RPMI8226 (cell line): ENCODE measurements around the gene ATM.
A peak's percentile ranks its signal among the peaks of the same experiment; 100 is the strongest.
"Not testable (repeated sequence)": the region's sequence is repeated elsewhere in the genome, so short reads cannot be mapped to it uniquely, and the experiment has no call there.

Experiments used
- DNase-seq: peaks from one replicate; pipeline ENCODE4 v3.0.0-alpha.2; 2015

Gene ATM

DNA sequence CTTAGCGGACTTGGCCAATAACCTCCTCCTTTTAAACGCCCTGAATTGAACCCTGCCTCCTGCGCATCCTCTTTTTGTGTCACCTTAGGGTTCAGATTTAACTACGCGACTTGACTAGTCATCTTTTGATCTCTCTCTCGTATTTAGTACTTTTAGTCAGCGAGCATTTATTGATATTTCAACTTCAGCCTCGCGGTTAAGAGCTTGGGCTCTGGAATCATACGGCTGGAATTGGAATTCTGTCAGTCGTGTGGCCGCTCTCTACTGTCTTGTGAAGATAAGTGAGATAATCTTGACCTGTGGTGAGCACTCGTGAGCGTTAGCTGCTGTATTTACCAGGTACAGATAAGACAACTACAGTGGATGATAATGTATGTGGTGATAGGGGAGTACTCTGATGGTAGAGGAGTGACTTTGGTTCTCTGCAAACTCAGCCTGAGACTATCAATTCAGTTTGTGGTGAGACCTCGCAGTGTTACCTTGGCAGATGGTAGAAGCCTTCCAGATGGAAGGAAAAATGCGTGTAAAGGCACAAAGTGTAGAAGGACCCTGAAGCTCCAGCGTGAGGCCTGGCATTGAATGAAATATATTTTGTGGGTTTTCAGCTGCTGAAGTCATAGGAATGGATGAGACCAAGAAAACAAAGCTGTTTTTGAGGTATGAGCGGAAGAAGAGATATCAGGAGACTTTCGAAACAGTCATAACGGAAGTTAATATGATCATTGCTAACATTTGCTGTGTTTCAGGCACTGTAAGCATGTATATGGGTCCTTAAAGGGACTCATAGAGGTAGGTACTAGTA, 682 bp downstream of the ATM start:
- DNase-seq: peak; percentile 29

DNA sequence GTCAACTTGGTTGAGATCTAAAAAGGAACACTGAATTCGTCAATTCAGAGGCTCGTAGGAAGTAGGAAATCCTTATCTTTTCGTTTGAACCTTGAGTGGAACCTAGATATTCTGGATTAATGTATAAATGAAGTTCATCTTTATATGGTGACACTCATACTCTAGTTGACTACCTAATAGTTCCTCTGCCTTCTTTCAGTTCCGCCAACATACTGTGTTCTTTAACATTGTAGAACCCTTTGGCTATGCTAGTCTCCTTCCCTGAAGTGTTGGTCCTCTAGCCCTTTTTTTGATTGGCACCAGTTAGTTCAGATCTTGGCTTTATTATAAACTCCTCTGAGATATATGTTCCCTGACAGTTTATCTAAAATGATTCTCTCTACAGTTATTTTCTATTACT, 1.5 kb downstream of the ATM start:
- DNase-seq: no peak

DNA sequence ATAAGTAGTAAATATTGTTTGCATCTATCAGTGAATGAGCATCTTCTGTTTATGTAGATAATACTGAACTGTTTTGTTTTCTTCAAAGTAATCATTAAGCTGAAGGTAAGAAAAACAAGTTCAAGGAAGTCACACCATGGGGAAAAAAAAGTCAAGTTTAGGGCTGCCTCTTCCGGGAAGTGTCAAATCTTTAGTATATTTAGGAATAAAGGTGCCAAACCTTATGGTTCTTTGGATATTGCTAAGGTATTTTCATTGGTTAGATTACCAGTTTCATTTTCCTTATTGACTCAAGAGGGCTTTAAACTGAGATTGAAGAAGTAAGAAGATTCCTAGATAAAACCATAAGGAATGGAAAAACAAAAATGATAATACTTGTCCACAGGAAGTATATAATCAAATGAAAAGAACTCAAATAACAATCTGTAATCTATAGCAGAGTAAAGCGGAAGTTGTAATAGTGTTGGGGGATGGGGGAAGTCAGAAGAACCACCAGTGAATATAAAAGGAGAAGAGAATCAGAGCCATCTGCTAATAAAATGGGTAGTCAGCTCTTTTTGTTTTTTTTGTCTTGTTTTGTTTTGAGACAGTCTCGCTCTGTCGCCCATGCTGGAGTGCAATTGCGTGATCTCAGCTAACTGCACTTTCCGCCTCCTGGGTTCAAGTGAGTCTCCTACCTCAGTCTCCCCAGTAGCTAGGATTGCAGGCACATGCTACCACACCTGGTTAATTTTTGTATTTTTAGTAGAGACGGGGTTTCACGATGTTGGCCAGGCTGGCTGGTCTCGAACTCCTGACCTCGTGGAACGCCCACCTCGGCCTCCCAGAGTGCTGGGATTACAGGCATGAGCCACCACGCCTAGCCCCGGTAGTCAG, 2.3 kb downstream of the ATM start:
- peak; percentile 73 for DNase-seq

DNA sequence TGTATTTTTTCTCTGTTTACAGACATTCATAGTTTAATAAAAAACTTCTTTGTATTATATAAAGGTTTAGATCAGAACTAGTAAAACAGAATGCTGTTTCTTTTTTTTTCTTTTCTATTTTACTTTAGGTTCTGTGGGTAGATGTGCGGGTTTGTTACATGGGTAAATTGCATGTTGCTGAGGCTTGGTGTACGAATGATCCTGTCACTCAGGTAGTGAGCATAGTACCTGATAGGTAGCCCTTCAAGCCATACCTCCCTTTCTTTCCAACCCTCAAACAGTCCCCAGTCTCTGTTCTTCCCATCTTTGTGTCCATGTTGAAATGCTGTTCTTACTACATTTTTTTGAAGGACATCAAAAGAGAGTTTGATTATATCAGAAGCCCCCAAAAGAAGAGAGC, 3.2 kb downstream of the ATM start:
- DNase-seq: no peak

DNA sequence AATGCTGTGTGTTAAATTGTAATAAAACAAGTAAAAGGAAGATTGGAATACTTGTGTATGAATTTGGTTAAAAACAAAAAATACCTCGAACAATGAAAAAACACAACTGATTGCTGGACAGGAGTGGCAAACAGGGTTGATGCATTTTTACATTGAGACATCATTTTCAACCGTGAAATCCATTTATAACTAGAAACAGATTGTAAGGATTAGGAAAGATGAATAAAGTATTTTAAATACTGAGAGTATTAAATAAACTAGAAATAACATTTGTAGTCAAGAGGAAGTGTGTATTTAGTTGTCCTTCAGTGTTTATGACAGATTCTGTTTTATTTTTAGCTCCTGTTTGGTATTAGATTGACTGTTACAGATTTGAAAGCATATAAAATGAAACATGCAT, 5.4 kb downstream of the ATM start:
- no peak for DNase-seq

DNA sequence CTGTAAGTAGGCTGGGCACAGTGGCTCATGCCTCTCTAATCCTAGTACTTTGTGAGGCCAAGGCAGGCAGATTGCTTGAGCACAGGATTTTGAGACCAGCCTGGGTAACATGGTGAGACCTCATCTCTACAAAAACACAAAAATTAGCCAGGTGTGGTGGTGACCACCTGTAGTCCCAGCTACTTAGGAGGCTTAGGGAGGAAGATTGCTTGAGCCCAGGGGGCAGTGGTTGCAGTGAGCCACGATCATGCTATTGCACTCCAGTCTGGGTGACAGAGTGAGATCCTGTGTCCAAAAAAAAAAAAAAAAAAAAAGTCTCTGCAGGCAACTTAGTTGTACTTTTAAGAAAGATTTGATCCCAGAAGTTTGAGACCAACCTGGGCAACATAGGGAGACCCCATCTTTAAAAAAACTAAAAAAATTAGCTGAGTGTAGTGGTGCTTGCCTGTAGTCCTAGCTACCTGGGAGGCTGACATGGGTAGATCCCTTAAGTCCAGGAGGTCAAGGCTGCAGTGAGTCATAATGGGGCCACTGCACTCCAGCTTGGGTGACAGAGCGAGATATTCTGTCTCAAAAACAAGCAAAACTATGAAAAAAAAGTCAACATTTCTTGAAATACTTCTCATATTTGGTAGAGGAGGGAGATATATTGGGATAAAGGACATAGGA, 10.5 kb downstream of the ATM start:
- no peak for DNase-seq

DNA sequence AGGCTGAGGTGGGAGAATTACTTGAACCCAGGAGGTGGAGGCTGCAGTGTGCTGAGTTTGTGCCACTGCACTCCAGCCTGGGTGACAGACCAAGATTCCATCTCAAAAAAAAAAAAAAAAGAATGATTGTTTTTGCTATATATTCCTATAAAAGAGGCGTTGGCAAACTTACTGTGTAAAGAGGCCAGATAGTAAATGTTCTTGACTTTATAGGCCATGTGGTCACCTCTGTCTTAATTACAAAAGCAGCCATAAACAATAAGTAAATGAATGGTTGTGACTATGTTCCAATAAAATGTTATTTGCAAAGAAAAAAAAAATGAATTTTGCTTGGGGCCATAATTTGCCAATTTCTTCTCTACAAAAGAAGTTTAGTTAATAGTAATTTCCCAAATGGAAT, 12.3 kb downstream of the ATM start:
- DNase-seq: no peak

DNA sequence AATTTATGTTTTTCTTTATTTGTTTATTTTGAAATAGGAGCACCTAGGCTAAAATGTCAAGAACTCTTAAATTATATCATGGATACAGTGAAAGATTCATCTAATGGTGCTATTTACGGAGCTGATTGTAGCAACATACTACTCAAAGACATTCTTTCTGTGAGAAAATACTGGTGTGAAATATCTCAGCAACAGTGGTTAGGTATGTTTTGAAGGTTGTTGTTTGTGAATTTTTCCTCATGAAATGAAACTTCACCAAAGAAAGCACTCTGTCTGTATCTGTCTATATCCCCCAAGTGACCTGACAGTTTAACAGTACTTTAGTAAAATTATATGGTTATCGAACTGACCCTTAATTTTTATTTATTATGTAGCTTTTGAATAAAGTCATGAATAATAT, 12.8 kb downstream of the ATM start:
- no peak for DNase-seq

DNA sequence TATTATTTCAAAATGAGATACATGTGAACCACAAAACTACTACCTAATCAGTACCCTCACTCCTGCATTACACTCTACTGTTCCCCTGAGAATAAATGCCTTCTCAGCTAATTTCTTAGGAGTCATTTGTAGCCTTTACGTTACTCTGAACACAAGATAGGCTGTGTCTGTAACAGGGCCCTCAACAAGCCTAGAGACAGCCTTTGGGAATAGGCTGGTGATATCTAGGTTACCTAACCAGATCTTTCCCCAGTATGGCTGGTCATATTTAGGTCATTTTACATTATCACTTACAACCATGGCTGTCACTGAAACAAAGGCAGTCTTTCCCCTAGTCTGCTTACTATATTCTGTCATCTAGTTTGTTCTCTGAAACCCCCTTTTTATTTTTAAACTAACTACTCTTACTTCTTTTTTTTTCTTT, 14.2 kb downstream of the ATM start:
- DNase-seq: no peak

DNA sequence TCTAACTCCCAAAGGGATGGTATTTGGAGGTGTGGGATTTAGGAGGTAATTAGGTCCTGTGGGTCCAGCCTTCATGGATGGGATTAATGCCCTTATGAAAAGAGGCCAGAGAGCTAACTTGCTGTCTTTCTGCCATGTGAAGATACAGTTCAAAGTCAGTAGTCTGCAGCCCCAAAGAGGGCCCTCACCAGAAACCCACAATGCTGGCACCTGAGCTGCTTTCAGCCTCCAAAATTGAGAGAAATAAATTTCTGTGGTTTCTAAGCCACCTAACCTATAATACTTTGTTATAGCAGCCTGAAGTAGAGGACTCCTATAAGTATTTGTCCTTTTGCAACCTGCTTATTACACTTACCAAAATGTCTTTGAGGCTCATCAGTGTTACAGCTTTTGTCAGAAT, 16.2 kb downstream of the ATM start:
- no peak for DNase-seq

DNA sequence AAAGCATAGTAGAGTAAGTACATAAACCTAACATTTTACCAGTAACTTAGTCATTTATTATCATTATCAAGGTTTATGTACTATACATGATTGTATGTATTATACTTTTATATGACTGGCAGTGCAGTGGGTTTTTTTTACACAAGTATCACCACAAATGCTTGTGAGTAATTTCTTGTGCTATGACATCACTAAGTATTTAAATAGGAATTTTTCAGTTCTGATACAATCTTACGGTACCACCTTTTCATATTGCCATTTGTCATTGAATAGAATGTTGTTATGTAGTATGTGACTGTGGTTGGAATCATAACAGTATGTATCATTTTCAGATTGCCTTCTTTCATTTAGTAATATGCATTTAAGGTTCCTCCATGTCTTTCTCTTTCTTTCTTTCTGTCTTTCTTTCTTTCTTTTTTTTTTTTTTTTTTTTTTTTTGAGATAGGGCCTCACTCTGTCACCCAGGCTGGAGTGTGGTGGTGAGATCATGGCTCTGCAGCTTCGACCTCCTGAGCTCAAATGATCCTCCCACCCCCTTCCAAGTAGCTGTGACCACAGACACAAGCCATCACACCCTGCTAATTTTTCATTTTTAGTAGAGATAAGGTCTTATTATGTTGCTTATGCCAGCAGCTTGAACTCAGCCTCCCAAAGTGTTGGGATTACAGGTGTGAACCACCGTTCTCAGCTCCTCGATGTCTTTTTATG, 18.6 kb downstream of the ATM start:
- no peak for DNase-seq

DNA sequence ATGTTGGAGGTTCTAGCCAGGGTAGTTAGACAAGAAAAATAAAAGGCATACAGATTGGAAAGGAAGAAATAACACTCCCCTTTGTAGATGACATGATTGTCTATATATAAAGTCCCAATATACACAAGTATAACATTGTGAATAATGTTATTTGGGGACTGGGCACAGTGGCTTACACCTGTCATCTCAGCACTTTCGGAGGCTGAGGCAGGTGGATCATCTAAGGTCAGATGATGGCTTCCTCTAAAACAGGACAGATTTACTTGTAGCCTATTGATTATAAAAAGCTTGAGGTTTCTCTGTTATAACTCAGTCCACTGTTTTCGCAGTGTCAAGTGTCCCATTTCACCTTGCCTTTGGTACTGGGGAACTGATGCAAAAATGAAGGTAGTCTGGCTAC, 19.6 kb downstream of the ATM start:
- DNase-seq: no peak

DNA sequence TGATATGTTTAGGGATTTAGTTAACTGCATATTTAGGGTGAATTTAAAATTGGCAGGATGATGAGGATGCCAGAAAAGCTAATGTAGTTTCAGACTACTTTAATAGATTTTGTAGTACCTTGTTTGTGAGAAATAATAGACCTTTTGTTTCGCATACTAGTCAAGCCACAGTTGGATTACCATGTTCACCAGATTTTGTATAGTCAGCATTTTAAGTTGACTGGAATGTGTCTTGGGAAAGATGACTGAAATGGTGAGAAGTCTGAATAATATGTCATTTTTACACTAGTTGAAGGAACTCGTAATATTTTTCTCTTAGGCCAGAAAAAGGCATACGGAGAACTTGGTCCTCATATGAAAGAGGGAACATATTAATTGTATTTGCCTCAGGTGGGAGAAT, 23.4 kb downstream of the ATM start:
- DNase-seq: no peak

DNA sequence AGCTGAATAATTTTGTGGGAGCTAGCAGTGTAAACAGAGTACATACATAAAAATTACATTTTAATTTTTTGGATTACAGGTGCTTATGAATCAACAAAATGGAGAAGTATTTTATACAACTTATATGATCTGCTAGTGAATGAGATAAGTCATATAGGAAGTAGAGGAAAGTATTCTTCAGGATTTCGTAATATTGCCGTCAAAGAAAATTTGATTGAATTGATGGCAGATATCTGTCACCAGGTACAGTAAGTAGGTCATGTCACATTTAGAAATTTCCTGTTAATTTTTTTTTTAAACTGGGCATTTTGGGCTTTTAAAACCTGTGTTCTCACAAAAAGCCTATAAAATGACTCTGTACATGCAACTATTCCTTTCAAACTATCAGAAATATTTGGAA, 24.0 kb downstream of the ATM start:
- DNase-seq: no peak

DNA sequence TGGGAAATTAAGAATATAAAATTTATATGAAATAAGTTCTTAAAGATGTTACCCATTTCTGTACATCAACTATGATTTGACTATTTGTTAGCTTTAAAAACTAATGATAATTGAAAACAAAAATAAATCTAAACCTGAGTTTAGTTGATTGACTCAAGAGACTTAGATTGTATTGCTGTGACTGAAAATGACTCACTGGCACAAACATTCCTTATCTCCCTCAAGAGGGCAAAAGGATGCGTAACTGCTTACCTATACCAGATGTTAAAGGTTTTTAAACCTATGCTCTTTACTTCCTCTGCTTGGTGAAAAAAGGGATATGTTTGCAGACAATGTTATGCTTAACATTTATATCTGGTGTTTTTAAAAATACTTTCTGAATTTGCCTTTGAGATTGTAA, 30.3 kb downstream of the ATM start:
- DNase-seq: no peak

DNA sequence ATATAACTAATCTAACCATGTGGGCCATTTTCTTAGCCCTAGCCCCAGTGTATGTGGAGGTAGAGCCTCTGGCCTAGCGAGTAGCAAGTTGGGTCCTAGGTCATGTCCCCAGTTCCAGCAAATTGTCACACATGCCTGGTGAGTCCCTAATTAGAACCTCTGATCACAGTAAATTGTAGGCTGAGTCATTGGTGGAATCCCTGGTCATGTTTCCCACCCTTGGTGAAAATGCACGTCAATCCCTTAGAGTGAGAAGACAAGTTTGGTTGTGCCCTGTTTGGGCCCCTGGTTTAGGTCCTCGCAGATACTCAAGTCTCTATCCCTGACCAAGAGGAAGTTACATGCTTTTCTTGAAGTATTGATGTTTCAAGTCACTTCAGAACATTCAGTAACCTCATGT, 46.7 kb downstream of the ATM start:
- DNase-seq: no peak

DNA sequence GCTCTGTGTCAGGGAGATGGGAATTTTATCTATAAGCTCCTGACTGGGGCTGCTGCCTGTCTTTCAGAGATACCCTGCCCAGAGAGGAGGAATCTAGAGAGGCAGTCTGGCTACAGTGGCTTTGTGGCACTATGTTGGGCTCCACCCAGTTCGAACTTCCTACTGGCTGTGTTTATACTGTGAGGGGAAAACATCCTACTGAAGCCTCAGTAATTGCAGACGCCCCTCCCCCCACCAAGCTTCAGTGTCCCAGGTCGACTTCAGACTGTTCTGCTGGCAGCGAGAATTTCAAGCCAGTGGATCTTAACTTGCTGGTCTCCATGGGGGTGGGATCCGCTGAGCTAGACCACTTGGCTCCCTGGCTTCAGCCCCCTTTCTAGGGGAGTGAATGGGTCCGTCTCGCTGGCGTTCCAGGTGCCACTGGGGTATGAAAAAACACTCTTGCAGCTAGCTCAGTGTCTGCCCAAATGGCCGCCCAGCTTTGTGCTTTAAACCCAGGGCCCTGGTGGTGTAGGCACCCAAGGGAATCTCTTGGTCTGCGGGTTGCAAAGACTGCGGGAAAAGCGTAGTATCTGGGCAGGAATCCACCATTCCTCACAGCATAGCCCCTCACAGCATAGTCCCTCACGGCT, 54.2 kb downstream of the ATM start:
- not testable (repeated sequence) for DNase-seq

DNA sequence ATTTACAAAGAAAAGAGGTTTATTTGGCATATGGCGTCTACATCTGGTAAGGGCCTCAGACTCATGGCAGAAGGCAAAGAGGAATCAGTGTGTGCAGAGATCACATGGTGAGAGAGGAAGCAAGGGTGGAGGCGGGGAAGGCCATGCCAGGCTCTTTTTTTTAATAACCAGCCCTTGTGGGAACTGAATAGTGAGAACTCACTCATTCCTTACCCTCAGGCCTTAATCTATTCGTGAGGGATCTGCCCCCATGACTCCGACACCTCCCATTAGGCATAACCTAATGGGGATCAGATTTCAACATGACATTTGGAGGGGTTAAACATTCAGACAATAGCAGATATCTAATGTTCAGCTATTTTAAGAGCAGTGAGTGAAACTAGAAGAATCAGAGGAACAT, 55.7 kb downstream of the ATM start:
- DNase-seq: no peak

DNA sequence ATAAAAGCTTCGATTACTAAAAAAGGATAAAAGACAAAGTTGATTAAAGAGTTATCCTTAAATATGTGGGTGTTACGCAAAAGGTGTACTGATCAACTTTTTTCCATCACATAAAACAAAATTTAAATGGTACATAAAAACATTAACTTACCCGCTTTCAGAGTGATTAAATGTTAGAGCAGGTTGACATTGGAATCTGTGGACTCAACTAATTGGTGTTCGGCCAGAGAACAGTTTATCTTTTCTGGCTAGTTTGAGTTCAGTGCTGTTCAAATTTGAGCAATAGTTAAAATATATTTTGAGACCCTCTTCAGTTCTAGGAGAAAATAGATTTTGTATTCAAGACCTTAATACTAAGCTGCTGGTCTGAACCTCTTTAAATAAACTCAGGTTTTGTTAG, 56.1 kb downstream of the ATM start:
- DNase-seq: no peak

DNA sequence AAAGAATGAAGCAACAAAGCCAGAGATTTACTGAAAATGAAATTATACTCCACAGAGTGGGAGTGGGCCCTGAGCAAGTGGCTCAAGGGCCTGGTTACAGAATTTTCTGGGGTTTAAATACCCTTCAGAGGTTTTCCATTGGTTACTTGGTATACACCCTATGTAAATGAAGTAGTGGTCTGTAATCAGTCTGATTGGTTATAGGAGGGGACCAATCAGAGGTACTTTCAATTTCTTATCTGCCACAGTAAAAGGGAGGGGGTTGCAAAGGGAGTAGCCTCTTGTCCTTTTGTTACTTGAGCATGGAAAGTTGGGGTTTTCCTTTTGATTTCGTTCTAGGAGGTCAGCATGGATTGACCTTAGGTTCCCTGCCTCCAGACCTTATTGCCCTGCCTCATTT, 63.5 kb downstream of the ATM start:
- DNase-seq: no peak

DNA sequence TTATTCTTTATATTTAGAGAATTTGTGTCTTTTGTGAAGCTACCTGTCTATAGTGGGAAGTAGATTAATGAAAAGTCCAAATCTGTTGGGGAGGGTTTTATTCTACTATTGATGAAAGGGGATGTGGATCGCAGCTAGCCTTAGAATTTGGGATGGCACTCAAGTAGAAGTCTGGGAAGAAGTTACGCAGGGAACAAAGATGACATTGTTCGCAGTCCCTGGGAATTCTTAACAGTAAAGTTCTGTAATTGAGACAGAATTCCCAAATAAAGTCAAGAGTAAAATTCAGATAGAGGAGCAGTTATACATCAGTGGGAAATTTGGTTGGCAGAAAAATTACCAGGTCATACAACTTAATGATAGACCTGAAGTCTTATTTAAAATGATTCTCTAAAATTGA, 64.1 kb downstream of the ATM start:
- no peak for DNase-seq

DNA sequence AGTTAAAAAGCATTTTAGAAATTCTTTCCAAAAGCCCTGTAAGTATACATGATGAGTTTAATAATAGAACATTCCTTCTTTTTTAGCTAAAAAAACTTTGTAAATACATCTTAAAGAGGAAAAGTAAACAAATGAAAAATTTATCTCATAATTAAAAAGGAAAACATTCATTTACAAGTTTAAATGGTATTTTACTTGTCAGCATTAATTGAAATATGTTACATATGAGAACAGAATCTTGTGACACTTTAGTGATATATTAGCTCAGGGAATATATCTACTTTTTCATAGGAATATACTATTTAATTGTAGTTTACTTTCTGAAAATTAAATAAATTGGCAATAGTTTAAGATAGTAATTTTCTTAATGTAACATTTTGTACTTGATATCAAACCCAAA, 66.2 kb downstream of the ATM start:
- DNase-seq: not testable (repeated sequence)

DNA sequence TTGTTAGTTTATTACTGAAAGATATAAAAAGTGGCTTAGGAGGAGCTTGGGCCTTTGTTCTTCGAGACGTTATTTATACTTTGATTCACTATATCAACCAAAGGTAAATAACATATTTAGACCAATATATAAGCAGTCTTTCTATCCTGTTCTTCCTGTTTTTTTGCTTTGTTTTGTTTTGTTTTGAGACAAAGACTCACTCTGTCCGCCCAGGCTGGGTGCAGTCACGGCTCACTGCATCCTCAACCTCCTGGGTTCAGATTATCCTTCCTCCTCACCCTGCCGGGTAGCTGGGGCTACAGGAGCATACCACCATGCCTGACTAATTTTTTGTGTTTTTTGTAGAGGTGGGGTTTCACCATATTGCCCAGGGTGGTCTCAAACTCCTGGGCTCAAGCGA, 66.8 kb downstream of the ATM start:
- no peak for DNase-seq
